ENCODE data around the gene ENTPD3.

DNA sequence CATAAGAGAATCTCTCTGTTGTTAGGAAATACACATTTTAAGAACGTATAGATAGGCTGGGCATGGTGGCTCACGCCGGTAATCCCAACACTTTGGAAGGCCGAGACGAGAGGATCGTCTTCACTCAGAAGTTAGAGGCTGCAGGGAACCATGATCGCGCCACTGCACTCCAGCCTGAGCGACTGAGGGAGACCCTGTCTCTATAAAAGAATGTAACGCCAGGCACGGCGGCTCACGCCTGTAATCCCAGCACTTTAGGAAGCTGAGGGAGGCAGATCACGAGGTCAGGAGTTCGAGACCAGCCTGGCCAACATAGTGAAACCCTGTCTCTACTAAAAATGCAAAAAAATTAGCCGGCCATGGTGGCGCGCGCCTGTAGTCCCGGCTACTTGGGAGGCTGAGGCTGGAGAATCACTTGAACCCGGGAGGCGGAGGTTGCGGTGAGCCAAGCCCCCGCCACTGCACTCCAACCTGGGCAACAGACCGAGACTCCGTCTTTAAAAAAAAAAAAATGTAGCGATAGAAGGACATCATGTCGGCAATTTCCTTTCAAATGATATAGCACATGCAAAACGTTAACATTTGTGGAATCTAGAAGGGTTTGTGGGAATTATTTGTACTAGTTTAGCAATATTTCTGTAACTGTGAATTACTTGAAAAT, 69.4 kb downstream of the ENTPD3 start:
- TF ChIP-seq POLR2AphosphoS5 (IDR thresholded peaks at IDR 0.05; ENCODE audit: low read depth, low read length) (no peak), TAF1 (IDR thresholded peaks at IDR 0.05; ENCODE audit: low read depth, low read length) (no peak)
